ENCODE results near the gene PIK3R1. TPM values are rescaled to one million over a fixed set of nuclear protein-coding genes. Genes with fewer than 3 reads are reported as not detected.

The PIK3R1 gene
- polyA plus RNA-seq, 1 donor (not counting 4 experiments of a cell fraction or from before 2014, with no cell fraction given): 16.7 TPM

- H4K20me1 ChIP-seq (ENCODE audit: control insufficient read depth, extremely low read depth, insufficient read depth, low read length): no peaks in the 10 kb centered on the region
- H2AFZ ChIP-seq (ENCODE audit: control insufficient read depth, low read length): peak overlapping the region; percentile 79
- peaks cover 28% of the 10 kb centered on the region for H3K4me1 ChIP-seq (ENCODE audit: control insufficient read depth, extremely low read depth, insufficient read depth, low read length)
- dilution Hi-C loops (cut with MboI; ENCODE audit: extremely low pct_ligation_motif_present, low sequenced_read_pairs): no loop called here
- H3K79me2 ChIP-seq (ENCODE audit: control insufficient read depth, insufficient read depth, low read length): peaks cover 36% of the 10 kb centered on the region
- H3K27me3 ChIP-seq (ENCODE audit: control insufficient read depth, extremely low read depth, insufficient read depth, low read length): no peaks in the 10 kb centered on the region
- TF ChIP-seq EZH2 (IDR thresholded peaks at IDR 0.05; ENCODE audit: low read length): no peak
- no peak for TF ChIP-seq CTCF (optimal IDR thresholded peaks at IDR 0.05 in 1 of 3, IDR thresholded peaks at IDR 0.05 in 1 of 3, conservative IDR thresholded peaks at IDR 0.05 in 1 of 3; ENCODE audit: extremely low read depth in 1 of 3, insufficient read depth in 2 of 3, low read length in 3 of 3)
- H3K4me2 ChIP-seq (ENCODE audit: control insufficient read depth, extremely low read depth, insufficient read depth, low read depth, low read length): peak overlapping the region; percentile 90
- peaks cover 0 to 1% of the 10 kb centered on the region in 2 experiments for H3K36me3 ChIP-seq (ENCODE audit: control insufficient read depth in 2 of 2, extremely low read depth in 1 of 2, insufficient read depth in 2 of 2, low read length in 2 of 2)
- peaks cover 4% of the 10 kb centered on the region for H3K9me1 ChIP-seq (ENCODE audit: control insufficient read depth, extremely low read depth, insufficient read depth, low read length)
- peak overlapping the region in 2 of 3 experiments; percentile 4 to 44 for H3K4me3 ChIP-seq (ENCODE audit: control insufficient read depth in 2 of 3, extremely low read depth in 1 of 3, insufficient read depth in 2 of 3, low read depth in 1 of 3, low read length in 3 of 3)
- no peaks in the 10 kb centered on the region for H3K9me3 ChIP-seq (ENCODE audit: control insufficient read depth, low read depth, low read length)
- no peak for DNase-seq (ENCODE audit: low read depth, low spot score)
- peak; percentile 92 for FAIRE-seq
- peak overlapping the region; percentile 61 for H3K9ac ChIP-seq (ENCODE audit: control insufficient read depth, extremely low read depth, insufficient read depth, low read length)
- peak overlapping the region; percentile 68 for H3K27ac ChIP-seq (ENCODE audit: control insufficient read depth, insufficient read depth, low read length)
These were observed 36.4 kb downstream of the PIK3R1 start for GRCh38 chr5:68251804-68252522.

GRCh38 chr5:68252673-68253623 lies 37.4 kb downstream of the PIK3R1 start:
- Histone ChIP-seq H2AFZ (ENCODE audit: control insufficient read depth, low read length) (no peak overlapping the region), H3K36me3 (ENCODE audit: control insufficient read depth in 2 of 2, extremely low read depth in 1 of 2, insufficient read depth in 2 of 2, low read length in 2 of 2) (peaks cover 0 to 3% of the 10 kb centered on the region in 2 experiments), H3K27ac (ENCODE audit: control insufficient read depth, insufficient read depth, low read length) (peak overlapping the region; percentile 68), H3K4me1 (ENCODE audit: control insufficient read depth, extremely low read depth, insufficient read depth, low read length) (peaks cover 28% of the 10 kb centered on the region), H3K9me3 (ENCODE audit: control insufficient read depth, low read depth, low read length) (no peaks in the 10 kb centered on the region), H3K4me3 (ENCODE audit: control insufficient read depth in 2 of 3, extremely low read depth in 1 of 3, insufficient read depth in 2 of 3, low read depth in 1 of 3, low read length in 3 of 3) (no peak overlapping the region), H4K20me1 (ENCODE audit: control insufficient read depth, extremely low read depth, insufficient read depth, low read length) (no peaks in the 10 kb centered on the region), H3K4me2 (ENCODE audit: control insufficient read depth, extremely low read depth, insufficient read depth, low read depth, low read length) (peak overlapping the region; percentile 90), H3K9ac (ENCODE audit: control insufficient read depth, extremely low read depth, insufficient read depth, low read length) (peak overlapping the region; percentile 61), H3K9me1 (ENCODE audit: control insufficient read depth, extremely low read depth, insufficient read depth, low read length) (peaks cover 4% of the 10 kb centered on the region), H3K79me2 (ENCODE audit: control insufficient read depth, insufficient read depth, low read length) (peaks cover 34% of the 10 kb centered on the region), H3K27me3 (ENCODE audit: control insufficient read depth, extremely low read depth, insufficient read depth, low read length) (no peaks in the 10 kb centered on the region)
- FAIRE-seq: peak; percentile 79
- TF ChIP-seq EZH2 (IDR thresholded peaks at IDR 0.05; ENCODE audit: low read length) (no peak), CTCF (optimal IDR thresholded peaks at IDR 0.05 in 1 of 3, IDR thresholded peaks at IDR 0.05 in 1 of 3, conservative IDR thresholded peaks at IDR 0.05 in 1 of 3; ENCODE audit: extremely low read depth in 1 of 3, insufficient read depth in 2 of 3, low read length in 3 of 3) (peak; percentile 81 to 92 (median 92))
- dilution Hi-C loops (cut with MboI; ENCODE audit: extremely low pct_ligation_motif_present, low sequenced_read_pairs): no loop called here
- DNase-seq (ENCODE audit: low read depth, low spot score): no peak

All from keratinocyte (primary cell).